Fibroblast of skin of right biceps (primary cell): ENCODE data around the gene SMPD3.

Source experiments
- DNase-seq: peaks from one replicate; pipeline ENCODE4 v3.0.0-alpha.2; 2013

Gene SMPD3

GRCh38 chr16:68319185-68319908 lies 129.0 kb downstream of the SMPD3 start:
- DNase-seq, result no peak

DNA sequence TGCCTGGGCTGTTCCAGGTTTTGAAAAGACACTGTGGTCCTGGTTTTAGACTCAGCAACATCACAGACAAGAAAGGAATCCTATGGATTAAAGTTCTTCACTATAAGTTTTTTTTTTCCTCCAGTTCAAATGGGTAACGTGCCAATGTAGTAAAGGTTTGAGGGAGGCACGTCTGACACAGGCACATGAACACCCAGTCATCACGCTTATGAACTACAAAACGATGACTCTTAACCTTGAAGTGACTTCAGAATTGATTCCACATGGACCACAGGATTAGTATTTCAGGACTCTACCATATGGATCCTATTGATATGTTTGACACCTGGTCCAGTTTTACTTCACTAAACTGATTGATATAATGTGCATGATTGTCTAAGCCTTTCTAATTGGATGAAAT lies 135.2 kb downstream of the SMPD3 start:
- no peak for DNase-seq

- DNase-seq, result peak; percentile 89
Measured at GRCh38 chr16:68310774-68311511, 137.4 kb downstream of the SMPD3 start, which contains the start of the genes PRMT7 and SLC7A6OS. PRMT7 (plus strand) TSS chr16:68311019; CDS start chr16:68315980, 4,961 bp downstream. SLC7A6OS (minus strand) TSS chr16:68310946; CDS start chr16:68310926, 20 bp downstream.

GRCh38 chr16:68310437-68310773 lies 137.9 kb downstream of the SMPD3 start:
- DNase-seq, result no peak

DNA sequence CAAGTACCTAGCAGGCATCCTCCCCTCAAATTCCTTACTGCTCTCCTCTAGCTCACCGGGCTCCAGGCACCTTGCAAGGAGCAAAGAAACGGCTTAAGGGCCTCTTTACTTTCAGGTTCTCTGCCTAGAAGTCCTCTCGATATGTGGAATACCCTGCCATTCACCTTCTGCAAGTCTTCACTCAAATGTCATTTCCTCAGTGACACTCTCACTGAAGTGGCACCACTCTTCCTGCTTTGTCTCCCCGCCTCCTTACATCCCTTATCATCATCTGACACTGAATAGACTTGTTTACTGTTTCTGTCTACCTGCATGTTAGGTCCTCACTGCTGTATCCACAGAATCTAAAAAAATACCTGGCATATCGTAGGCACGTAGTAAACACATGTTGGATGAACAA lies 138.5 kb downstream of the SMPD3 start:
- no peak for DNase-seq
